Psoas muscle (tissue), 8 donors: ENCODE data around the gene LCLAT1. TPM values are rescaled to one million over a fixed set of nuclear protein-coding genes. Genes with fewer than 3 reads are reported as not detected.
A peak's percentile ranks its signal among the peaks of the same experiment; 100 is the strongest.

Source experiments
- ATAC-seq, 4 donors: fragments of 200-7000 bp; cut with Tn5 transposase; one replicate each; pipeline ENCODE4 v1.9.1; 2020; ENCODE audit warnings: moderate library complexity in 3 of 4, mild to moderate bottlenecking in 2 of 4
- DNase-seq, 2 donors: peaks; one replicate each; pipeline ENCODE4 v3.0.0-alpha.2; 2020
- H3K27ac ChIP-seq: fragments of 200-600 bp; one replicate; pipeline ENCODE4 v1.8.0; 2022
- H3K27me3 ChIP-seq, 3 donors: fragments of 200-600 bp in 1 of 3; one replicate each; pipeline versions ENCODE4 v1.6.1 to v1.8.0; 2013 to 2022; ENCODE audit warnings: low read length in 2 of 3, mild to moderate bottlenecking in 2 of 3, moderate library complexity in 1 of 3; ENCODE audit not compliant: insufficient read depth in 3 of 3
- H3K36me3 ChIP-seq, 2 donors: fragments of 200-600 bp in 1 of 2; one replicate each; pipeline versions ENCODE4 v1.6.1 to v1.8.0; 2013 to 2022; ENCODE audit warnings: low read depth in 1 of 2, mild to moderate bottlenecking in 1 of 2, moderate library complexity in 1 of 2; ENCODE audit not compliant: insufficient read depth in 1 of 2
- H3K4me1 ChIP-seq: fragments of 200-600 bp; one replicate; pipeline ENCODE4 v1.8.0; 2022
- H3K4me3 ChIP-seq: fragments of 200-600 bp; one replicate; pipeline ENCODE4 v1.8.0; 2022; ENCODE audit warnings: mild to moderate bottlenecking
- H3K9me3 ChIP-seq: fragments of 200-600 bp; one replicate; pipeline ENCODE4 v1.8.0; 2022
- WGBS, 3 donors: extraction: QIAGEN DNeasy Blood & Tissue Kit; methylation state at CpG; one replicate each; pipeline versions ENCODE4 v1.1.6 to v1.1.7; 2013; 5-methylcytosine and 5-hydroxymethylcytosine counted together
- intact Hi-C, 2 donors: fragments of 100-400 bp; cut with DNase I; formaldehyde crosslinking; loops; one replicate each; pipeline versions ENCODE4 v1.11.0 to v1.14.2; 2022
- polyA plus RNA-seq, 3 donors: library from polyadenylated mRNA; stranded (reverse); fragments of 200-250 nt; gene quantifications; one replicate each; pipeline ENCODE4 v1.2.3, GENCODE V29; 2013
- total RNA-seq, 4 donors: library from RNA; stranded (reverse); fragmentation: NEBNext Ultra II Directional in 2 of 4; extraction: Animal tissue kit (Norgen Biotek cat#: 25700) in 2 of 4; gene quantifications; one replicate each; pipeline versions ENCODE4 v1.2.1 to v1.2.4, GENCODE V29; 2021 to 2023
- TF ChIP-seq, protein P1 (sequence below): fragments of 200-600 bp; IDR thresholded peaks from one replicate; pipeline ENCODE4 v1.8.0; 2022; ENCODE audit warnings: antibody characterized with exemption
- donor health status: healthy with polysubstance abuse.
- donor health status: DM: no; HTN: no; CAD: no; lungs with moderate emphysema.
- donor health status: Bipolar disorder and iron deficiency.
- donor health status: healthy.
- donor health status: DM: yes; HTN: yes; CAD: no.
- donor health status: DM: no; HTN: no; CAD: no.
- donor health status: DM: no; HTN: no; CAD: no.
- donor health status: DM: yes; HTN: yes; CAD: no.

The LCLAT1 gene
- total and polyA plus RNA-seq, 7 donors, result 4.2 to 18.8 (median 6.0) TPM

DNA sequence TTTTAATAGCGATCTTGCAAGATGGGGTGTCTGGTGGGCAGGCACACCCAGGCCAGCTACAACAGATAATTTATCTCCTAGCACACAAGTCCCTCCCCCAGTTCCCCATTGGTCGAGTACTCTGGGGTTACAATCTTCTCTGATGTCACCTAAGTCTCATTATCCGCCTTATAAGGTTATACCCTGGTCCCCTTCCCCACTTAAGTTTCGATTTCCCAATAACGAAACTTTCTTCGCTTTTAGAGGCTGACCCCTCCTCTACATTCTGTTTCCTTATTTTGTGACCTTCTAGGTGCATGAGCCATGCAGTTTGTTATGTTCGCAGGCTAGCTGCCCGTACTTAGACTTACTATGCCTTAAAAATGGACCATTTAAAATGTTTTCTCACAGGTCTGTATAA, 180.1 kb downstream of the LCLAT1 start:
- ATAC-seq (no peak), DNase-seq (no peak)
- no peaks in the 10 kb centered on the region for H3K27me3 ChIP-seq
- H3K4me1 ChIP-seq, result no peaks in the 10 kb centered on the region
- H3K36me3 ChIP-seq, result no peaks in the 10 kb centered on the region
- TF ChIP-seq, protein P1, sequence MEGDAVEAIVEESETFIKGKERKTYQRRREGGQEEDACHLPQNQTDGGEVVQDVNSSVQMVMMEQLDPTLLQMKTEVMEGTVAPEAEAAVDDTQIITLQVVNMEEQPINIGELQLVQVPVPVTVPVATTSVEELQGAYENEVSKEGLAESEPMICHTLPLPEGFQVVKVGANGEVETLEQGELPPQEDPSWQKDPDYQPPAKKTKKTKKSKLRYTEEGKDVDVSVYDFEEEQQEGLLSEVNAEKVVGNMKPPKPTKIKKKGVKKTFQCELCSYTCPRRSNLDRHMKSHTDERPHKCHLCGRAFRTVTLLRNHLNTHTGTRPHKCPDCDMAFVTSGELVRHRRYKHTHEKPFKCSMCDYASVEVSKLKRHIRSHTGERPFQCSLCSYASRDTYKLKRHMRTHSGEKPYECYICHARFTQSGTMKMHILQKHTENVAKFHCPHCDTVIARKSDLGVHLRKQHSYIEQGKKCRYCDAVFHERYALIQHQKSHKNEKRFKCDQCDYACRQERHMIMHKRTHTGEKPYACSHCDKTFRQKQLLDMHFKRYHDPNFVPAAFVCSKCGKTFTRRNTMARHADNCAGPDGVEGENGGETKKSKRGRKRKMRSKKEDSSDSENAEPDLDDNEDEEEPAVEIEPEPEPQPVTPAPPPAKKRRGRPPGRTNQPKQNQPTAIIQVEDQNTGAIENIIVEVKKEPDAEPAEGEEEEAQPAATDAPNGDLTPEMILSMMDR, result no peak
- H3K9me3 ChIP-seq, result no peaks in the 10 kb centered on the region
- intact Hi-C loops, result no loop called here
- no peak overlapping the region for H3K27ac ChIP-seq
- 92 to 100% (median 96%) methylated on average over 8 of the region's 8 CpGs for WGBS, 3 donors
- no peak overlapping the region for H3K4me3 ChIP-seq

DNA sequence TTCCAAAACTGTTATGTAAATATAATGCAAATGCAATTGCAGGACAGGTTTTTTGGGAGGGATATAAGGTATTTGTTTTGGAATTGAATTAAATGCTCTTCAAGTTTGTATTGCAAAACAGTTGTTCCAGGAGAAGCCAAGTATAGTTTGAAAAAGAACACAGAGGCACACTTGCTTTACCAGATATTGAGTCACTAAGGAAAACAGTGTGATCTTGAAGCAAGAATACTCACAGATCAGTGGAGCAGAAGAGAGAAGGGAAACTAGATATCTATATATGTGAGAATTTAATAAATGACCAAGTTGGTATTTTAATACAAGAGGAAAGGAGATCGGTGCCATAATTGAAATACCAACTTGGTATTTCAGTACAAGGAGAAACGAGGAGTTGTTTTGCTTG, 181.3 kb downstream of the LCLAT1 start:
- intact Hi-C loops, result no loop called here
- DNase-seq, result no peak
- Histone ChIP-seq H3K27ac (no peak overlapping the region), H3K9me3 (no peaks in the 10 kb centered on the region), H3K4me1 (no peaks in the 10 kb centered on the region), H3K27me3 (no peaks in the 10 kb centered on the region), H3K4me3 (no peak overlapping the region), H3K36me3 (no peaks in the 10 kb centered on the region)
- TF ChIP-seq, protein P1, result no peak
- ATAC-seq, result no peak
- 85 to 98% (median 91%) methylated on average over 2 of the region's 2 CpGs for WGBS, 3 donors

DNA sequence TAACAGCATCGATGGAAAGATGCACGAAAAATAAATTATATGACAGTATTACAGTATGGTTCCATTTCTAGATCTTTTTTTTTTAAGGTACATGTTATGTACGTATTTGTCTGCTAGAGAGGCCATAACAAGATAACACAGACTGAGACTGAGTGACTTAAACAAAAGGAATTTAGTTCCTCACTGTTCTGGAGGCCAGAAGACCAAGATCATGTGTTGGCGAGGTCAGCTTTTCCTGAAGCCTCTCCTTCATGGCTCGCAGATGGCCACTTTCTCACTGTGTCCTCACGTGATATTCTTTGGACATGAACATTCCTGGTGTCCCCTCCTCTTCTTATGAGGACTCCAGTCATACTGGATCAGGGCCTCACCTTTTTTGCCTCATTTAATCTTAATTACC, 182.8 kb downstream of the LCLAT1 start:
- intact Hi-C loops, result no loop called here

DNA sequence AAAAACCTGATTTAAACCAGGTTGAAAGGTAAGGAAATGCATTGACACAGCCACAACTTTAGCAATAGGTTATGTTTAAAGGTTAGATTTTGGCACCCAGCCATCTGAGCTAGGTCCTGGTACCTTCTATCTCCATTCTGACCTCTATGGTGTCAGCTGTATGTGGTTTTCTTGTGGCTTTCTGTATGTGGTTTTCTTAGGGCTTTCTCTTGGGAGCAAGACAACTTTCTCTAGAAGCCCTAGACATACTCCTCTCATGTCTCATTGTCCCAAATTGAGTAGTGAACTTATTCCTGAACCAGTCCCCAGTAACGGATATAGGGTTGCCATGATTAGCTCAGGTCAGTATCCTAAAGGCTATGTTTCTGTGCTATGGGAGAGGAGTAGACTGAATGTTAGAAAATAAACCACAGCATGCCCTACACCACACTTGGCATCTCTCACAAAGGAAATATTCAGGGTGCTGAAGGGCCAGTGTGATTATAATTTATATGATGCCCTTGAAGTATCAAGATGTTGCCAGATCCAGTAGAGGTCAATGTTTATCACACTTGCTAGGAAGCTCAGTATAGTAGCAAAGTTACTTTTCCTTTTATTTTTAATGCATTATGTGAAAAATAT, 184.1 kb downstream of the LCLAT1 start:
- ATAC-seq, result peak; percentile 44 to 94 (median 78)
- Histone ChIP-seq H3K4me1 (no peaks in the 10 kb centered on the region), H3K27me3 (no peaks in the 10 kb centered on the region), H3K36me3 (no peaks in the 10 kb centered on the region), H3K4me3 (no peak overlapping the region), H3K9me3 (no peaks in the 10 kb centered on the region), H3K27ac (no peak overlapping the region)
- WGBS, 3 donors, result 0 to 27% (median 13%) methylated on average over 1 of the region's 1 CpG
- no peak for DNase-seq
- intact Hi-C loops, result no loop called here
- TF ChIP-seq, protein P1, result no peak

More for the DNA sequence above, 182.8 kb downstream of the LCLAT1 start:
- Histone ChIP-seq H3K27me3 (no peaks in the 10 kb centered on the region), H3K4me1 (no peaks in the 10 kb centered on the region), H3K9me3 (no peaks in the 10 kb centered on the region), H3K36me3 (no peaks in the 10 kb centered on the region), H3K4me3 (no peak overlapping the region), H3K27ac (no peak overlapping the region)
- WGBS, 3 donors, result 96 to 98% (median 97%) methylated on average over 6 of the region's 6 CpGs
- TF ChIP-seq, protein P1, result no peak
- no peak for DNase-seq
- ATAC-seq, result peak in 1 of 4 donors; percentile 38

DNA sequence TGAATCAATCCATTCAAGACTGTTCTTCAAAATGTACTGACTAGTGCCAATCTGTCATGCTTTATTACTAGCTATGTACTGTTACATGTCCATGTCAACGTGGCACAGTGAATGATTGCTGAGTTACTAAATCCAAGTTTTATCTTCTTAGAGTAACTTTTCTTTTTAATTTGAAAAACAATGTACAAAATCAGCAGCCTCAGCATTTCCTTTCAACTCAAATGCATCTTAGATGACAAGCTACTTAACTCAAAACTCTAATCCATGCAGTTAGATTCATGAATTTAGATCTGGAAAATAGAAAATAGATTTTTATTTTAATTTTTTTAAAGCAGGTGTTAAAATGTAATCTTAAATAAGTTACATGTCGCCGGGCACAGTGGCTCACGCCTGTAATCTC, 186.0 kb downstream of the LCLAT1 start:
- intact Hi-C loops, result no loop called here
- Histone ChIP-seq H3K27ac (no peak overlapping the region), H3K9me3 (no peaks in the 10 kb centered on the region), H3K4me3 (no peak overlapping the region), H3K4me1 (no peaks in the 10 kb centered on the region), H3K36me3 (no peaks in the 10 kb centered on the region), H3K27me3 (no peaks in the 10 kb centered on the region)
- no peak for ATAC-seq
- TF ChIP-seq, protein P1, result no peak
- 91 to 92% (median 92%) methylated on average over 4 of the region's 4 CpGs for WGBS, 3 donors
- no peak for DNase-seq
